K562 (cell line): ENCODE measurements around the gene AMDHD2. TPM values are rescaled to one million over a fixed set of nuclear protein-coding genes. Genes with fewer than 3 reads are reported as not detected.

Source experiments
- ATAC-seq: fragments of 200-7000 bp; cut with Tn5 transposase; 3 replicates; pipeline ENCODE4 v1.9.1; 2020; ENCODE audit warnings: moderate library complexity
- BruUV-seq: library from RNA; stranded (reverse); fragments of 400-500 nt; replicated peaks from 2 replicates; lab custom pipeline; 2021; lab: Mats Ljungman, UMichigan
- CTCF ChIA-PET: fragments of 300-600 bp; formaldehyde crosslinking; extraction: SDS; loops from one replicate; lab custom pipeline; 2021; ENCODE audit warnings: low intra/inter-chr PET ratio; lab: Yijun Ruan, JAX
- POLR2A ChIA-PET: fragments of 300-600, 350-650 bp; sonication (Branson Sonifier 250); formaldehyde crosslinking; extraction: SDS; loops from one replicate; lab custom pipeline; 2021; ENCODE audit warnings: antibody characterized with exemption, inconsistent platforms; lab: Yijun Ruan, JAX
- DNase-seq, 4 experiments: peaks; one replicate each; pipeline versions ENCODE4 v3.0.0 to v3.0.0-alpha.2; 2011 to 2018; ENCODE audit warnings: low spot score in 3 of 4, mixed read lengths in 3 of 4; ENCODE audit errors: extremely low read depth in 1 of 4
- FAIRE-seq: peaks from 2 replicates; lab custom pipeline; 2011; peaks lifted over from hg19 to GRCh38; lab: Jason Lieb, UNC
- H2AFZ ChIP-seq: 2 replicates; pipeline ENCODE4 v1.6.0; 2011; ENCODE audit warnings: low read depth, low read length, control low read depth, inconsistent platforms
- H3K27ac ChIP-seq: fragments of 200-600 bp; 3 replicates; pipeline ENCODE4 v1.8.0; 2011; ENCODE audit warnings: low read depth, mild to moderate bottlenecking, control low read depth, inconsistent platforms, low read length, moderate library complexity, mixed read lengths; ENCODE audit errors: extremely low read depth
- H3K27me3 ChIP-seq, 2 experiments: fragments of 300-600 bp in 1 of 2; 2 replicates in 1 of 2; 3 replicates in 1 of 2; pipeline versions ENCODE4 v1.6.0 to v1.8.0; 2011; ENCODE audit warnings: inconsistent platforms in 2 of 2, low read length in 2 of 2, mild to moderate bottlenecking in 1 of 2, mixed read lengths in 1 of 2, moderate library complexity in 1 of 2; ENCODE audit not compliant: control insufficient read depth in 2 of 2, insufficient read depth in 2 of 2
- H3K36me3 ChIP-seq: fragments of 300-600 bp; 3 replicates; pipeline ENCODE4 v1.8.0; 2011; ENCODE audit warnings: mild to moderate bottlenecking, low read length, inconsistent platforms; ENCODE audit not compliant: control insufficient read depth, insufficient read depth
- H3K4me1 ChIP-seq, 2 experiments: fragments of 200-600 bp in 1 of 2; replicated peaks in 1 of 2; 2 replicates in 1 of 2; 3 replicates in 1 of 2; pipeline versions ENCODE4 v1.5.1 to v1.8.0; 2011; ENCODE audit warnings: inconsistent platforms in 2 of 2, low read length in 2 of 2, mild to moderate bottlenecking in 1 of 2, mixed read lengths in 1 of 2, moderate library complexity in 1 of 2; ENCODE audit not compliant: control insufficient read depth in 2 of 2, insufficient read depth in 2 of 2
- H3K4me2 ChIP-seq: 2 replicates; pipeline ENCODE4 v1.6.1; 2011; ENCODE audit warnings: low read length, control low read depth, inconsistent platforms, mixed read lengths; ENCODE audit not compliant: insufficient read depth
- H3K4me3 ChIP-seq: fragments of 200-600 bp; sonication (generic), shearing (Covaris generic); 2 replicates; pipeline ENCODE4 v1.5.1; 2016; ENCODE audit warnings: control low read depth, inconsistent platforms
- H3K79me2 ChIP-seq: fragments of 200-600 bp; 3 replicates; pipeline ENCODE4 v1.8.0; 2011; ENCODE audit warnings: low read length, inconsistent platforms; ENCODE audit not compliant: control insufficient read depth, insufficient read depth
- H3K9ac ChIP-seq, 2 experiments: 2 replicates each; pipeline versions ENCODE4 v1.6.0 to v1.6.1; 2011; ENCODE audit warnings: low read depth in 2 of 2, low read length in 2 of 2, control low read depth in 1 of 2, inconsistent platforms in 1 of 2, mild to moderate bottlenecking in 1 of 2, mixed read lengths in 1 of 2; ENCODE audit not compliant: insufficient read depth in 1 of 2
- H3K9me1 ChIP-seq: one replicate; pipeline ENCODE4 v1.6.0; 2011; ENCODE audit warnings: inconsistent platforms, mild to moderate bottlenecking, low read length, moderate library complexity; ENCODE audit not compliant: control insufficient read depth, insufficient read depth
- H3K9me3 ChIP-seq: replicated peaks from 2 replicates; pipeline ENCODE4 v1.5.1; 2011; ENCODE audit warnings: low read depth, low read length, inconsistent platforms; ENCODE audit not compliant: control insufficient read depth, insufficient read depth
- H4K20me1 ChIP-seq: replicated peaks from 2 replicates; pipeline ENCODE4 v1.6.1; 2011; ENCODE audit warnings: low read length, inconsistent platforms, mixed read lengths; ENCODE audit not compliant: control insufficient read depth, insufficient read depth
- DNMT1 ChIP-seq: fragments of 450-650 bp; IDR thresholded peaks from 2 replicates; pipeline ENCODE4 v1.6.1; 2016; ENCODE audit warnings: antibody characterized with exemption, mild to moderate bottlenecking
- WGBS: fragments of 100-300 bp; shearing (Covaris generic); methylation state at CpG from one replicate; pipeline ENCODE4 v1.1.6; 2016; ENCODE audit warnings: low coverage, mixed read lengths; ENCODE audit not compliant: insufficient coverage; ENCODE audit errors: missing lambda C conversion rate; 5-methylcytosine and 5-hydroxymethylcytosine counted together
- in situ Hi-C: fragments of 300-500 bp; cut with MboI; formaldehyde crosslinking; loops from 4 replicates; pipeline ENCODE4 v1.15.0; 2018; ENCODE audit warnings: inconsistent platforms, mixed read lengths
- intact Hi-C: fragments of 100-400 bp; cut with micrococcal nuclease; formaldehyde crosslinking; loops from 2 replicates; pipeline ENCODE4 v1.14.2; 2022
- polyA plus RNA-seq, 8 experiments: library from polyadenylated mRNA; depleted of rRNA in 4 of 8; stranded (reverse) in 5 of 8; unstranded in 3 of 8; fragments of >200 nt; fragmentation: Nextera tagmentation in 2 of 8; fragmentation: Illumina TruSeq in 1 of 8; extraction: Ambion mirVana in 2 of 8; extraction: Trizol in 1 of 8; gene quantifications; 2 replicates each; pipeline versions ENCODE4 v1.2.1 to v1.2.3, GENCODE V29; 2011 to 2014; ENCODE audit warnings: inconsistent platforms in 1 of 8, missing spikeins in 1 of 8
- total RNA-seq, 7 experiments: library from RNA; depleted of rRNA in 6 of 7; stranded (reverse); fragments of >200 nt in 6 of 7; fragmentation: Illumina TruSeq in 2 of 7; extraction: Trizol in 2 of 7; gene quantifications; 2 replicates each; pipeline versions ENCODE4 v1.2.1 to v1.2.3, GENCODE V29; 2011 to 2021; ENCODE audit warnings: low replicate concordance in 1 of 7
- TF ChIP-seq, protein P1 (sequence below), 2 experiments: IDR thresholded peaks; 2 replicates each; pipeline ENCODE4 v1.6.1; 2012; ENCODE audit warnings: improper control_type of control experiment in 2 of 2, low read depth in 2 of 2, low read length in 2 of 2, borderline replicate concordance in 1 of 2
- TF ChIP-seq, protein P2 (sequence below): sonication (generic); formaldehyde crosslinking; IDR thresholded peaks from 2 replicates; pipeline ENCODE4 v1.8.1; 2023; ENCODE audit warnings: mild to moderate bottlenecking, missing genetic modification reagents

Gene AMDHD2
- total and polyA plus RNA-seq, 9 of the 15 experiments (the other 6 are each of a cell fraction or from before 2014, with no cell fraction given): 0.38 to 56.9 (median 18.3) TPM; not detected in 1

- peak overlapping the region in 1 of 2 experiments; percentile 77; a peak in 2 of 4 replicates for H3K9ac ChIP-seq
- POLR2A ChIA-PET: interaction anchor here (1.0 to 1.3 kb wide), 3 partner anchors 8 to 150 kb away, joined by 3 to 7 read pairs (median 4); no protein-coding TSS in a partner anchor
- no TSS peak for BruUV-seq
Observed at GRCh38 chr16:2485811-2486507, 34.2 kb upstream of the AMDHD2 start.

More at GRCh38 chr16:2485811-2486507, 34.2 kb upstream of the AMDHD2 start:
- Histone ChIP-seq H3K27ac (no peak overlapping the region), H3K4me3 (no peak overlapping the region), H3K4me1 (peaks cover 27 to 85% of the 10 kb centered on the region in 2 experiments), H3K9me3 (no peaks in the 10 kb centered on the region), H3K79me2 (peaks cover 82% of the 10 kb centered on the region)
- CTCF ChIA-PET: no interaction called here
- TF ChIP-seq, protein P1, sequence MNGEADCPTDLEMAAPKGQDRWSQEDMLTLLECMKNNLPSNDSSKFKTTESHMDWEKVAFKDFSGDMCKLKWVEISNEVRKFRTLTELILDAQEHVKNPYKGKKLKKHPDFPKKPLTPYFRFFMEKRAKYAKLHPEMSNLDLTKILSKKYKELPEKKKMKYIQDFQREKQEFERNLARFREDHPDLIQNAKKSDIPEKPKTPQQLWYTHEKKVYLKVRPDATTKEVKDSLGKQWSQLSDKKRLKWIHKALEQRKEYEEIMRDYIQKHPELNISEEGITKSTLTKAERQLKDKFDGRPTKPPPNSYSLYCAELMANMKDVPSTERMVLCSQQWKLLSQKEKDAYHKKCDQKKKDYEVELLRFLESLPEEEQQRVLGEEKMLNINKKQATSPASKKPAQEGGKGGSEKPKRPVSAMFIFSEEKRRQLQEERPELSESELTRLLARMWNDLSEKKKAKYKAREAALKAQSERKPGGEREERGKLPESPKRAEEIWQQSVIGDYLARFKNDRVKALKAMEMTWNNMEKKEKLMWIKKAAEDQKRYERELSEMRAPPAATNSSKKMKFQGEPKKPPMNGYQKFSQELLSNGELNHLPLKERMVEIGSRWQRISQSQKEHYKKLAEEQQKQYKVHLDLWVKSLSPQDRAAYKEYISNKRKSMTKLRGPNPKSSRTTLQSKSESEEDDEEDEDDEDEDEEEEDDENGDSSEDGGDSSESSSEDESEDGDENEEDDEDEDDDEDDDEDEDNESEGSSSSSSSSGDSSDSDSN (IDR thresholded peaks at IDR 0.05; ENCODE audit: borderline replicate concordance in 1 of 2, low read depth in 2 of 2, low read length in 2 of 2): no peak
- no peak for TF ChIP-seq DNMT1
- TF ChIP-seq, protein P2, sequence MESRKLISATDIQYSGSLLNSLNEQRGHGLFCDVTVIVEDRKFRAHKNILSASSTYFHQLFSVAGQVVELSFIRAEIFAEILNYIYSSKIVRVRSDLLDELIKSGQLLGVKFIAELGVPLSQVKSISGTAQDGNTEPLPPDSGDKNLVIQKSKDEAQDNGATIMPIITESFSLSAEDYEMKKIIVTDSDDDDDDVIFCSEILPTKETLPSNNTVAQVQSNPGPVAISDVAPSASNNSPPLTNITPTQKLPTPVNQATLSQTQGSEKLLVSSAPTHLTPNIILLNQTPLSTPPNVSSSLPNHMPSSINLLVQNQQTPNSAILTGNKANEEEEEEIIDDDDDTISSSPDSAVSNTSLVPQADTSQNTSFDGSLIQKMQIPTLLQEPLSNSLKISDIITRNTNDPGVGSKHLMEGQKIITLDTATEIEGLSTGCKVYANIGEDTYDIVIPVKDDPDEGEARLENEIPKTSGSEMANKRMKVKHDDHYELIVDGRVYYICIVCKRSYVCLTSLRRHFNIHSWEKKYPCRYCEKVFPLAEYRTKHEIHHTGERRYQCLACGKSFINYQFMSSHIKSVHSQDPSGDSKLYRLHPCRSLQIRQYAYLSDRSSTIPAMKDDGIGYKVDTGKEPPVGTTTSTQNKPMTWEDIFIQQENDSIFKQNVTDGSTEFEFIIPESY: peak; percentile 20; the same call in 1 of the 2 replicates
- TF ChIP-seq, all 486 proteins: peak for 1
- Histone ChIP-seq H2AFZ (no peak overlapping the region), H3K36me3 (peaks cover 44% of the 10 kb centered on the region; the same call in 2 of the 3 replicates), H3K9me1 (no peaks in the 10 kb centered on the region), H3K27me3 (no peaks in the 10 kb centered on the region), H4K20me1 (peaks cover 5% of the 10 kb centered on the region; the same call in 1 of the 2 replicates), H3K4me2 (no peak overlapping the region)
- intact Hi-C loops: no loop called here
- no peak for DNase-seq
- FAIRE-seq: no peak
- in situ Hi-C loops: no loop called here
- WGBS: 96% methylated on average over 24 of the region's 33 CpGs
- no peak for ATAC-seq
